Subcutaneous abdominal adipose tissue (tissue), 5 donors: Measurements from ENCODE around the gene HSPA12A.

Source experiments
- H3K27ac ChIP-seq: one replicate; pipeline ENCODE4 v1.7.0; 2013; ENCODE audit warnings: low read depth, mild to moderate bottlenecking, inconsistent platforms, low read length, moderate library complexity
- H3K27me3 ChIP-seq, 5 donors: one replicate each; pipeline ENCODE4 v1.7.0; 2013; ENCODE audit warnings: low read length in 5 of 5, inconsistent platforms in 1 of 5; ENCODE audit not compliant: control insufficient read depth in 5 of 5, insufficient read depth in 4 of 5
- H3K36me3 ChIP-seq, 5 donors: one replicate each; pipeline ENCODE4 v1.7.0; 2013; ENCODE audit warnings: low read length in 5 of 5; ENCODE audit not compliant: control insufficient read depth in 5 of 5, insufficient read depth in 5 of 5
- H3K4me1 ChIP-seq, 5 donors: one replicate each; pipeline ENCODE4 v1.7.0; 2013; ENCODE audit warnings: low read length in 5 of 5, mild to moderate bottlenecking in 3 of 5, moderate library complexity in 1 of 5; ENCODE audit not compliant: control insufficient read depth in 5 of 5, insufficient read depth in 5 of 5
- H3K4me3 ChIP-seq, 5 donors: one replicate each; pipeline ENCODE4 v1.7.0; 2013; ENCODE audit warnings: low read length in 5 of 5, low read depth in 1 of 5
- H3K9ac ChIP-seq, 5 donors: one replicate each; pipeline ENCODE4 v1.7.0; 2013; ENCODE audit warnings: low read length in 5 of 5, mild to moderate bottlenecking in 4 of 5, moderate library complexity in 3 of 5
- H3K9me3 ChIP-seq, 5 donors: one replicate each; pipeline ENCODE4 v1.7.0; 2013; ENCODE audit warnings: low read length in 5 of 5; ENCODE audit not compliant: control insufficient read depth in 5 of 5
- donor health status: healthy.
- donor health status: healthy.
- donor health status: healthy.
- donor health status: healthy.
- donor health status: healthy.

Gene HSPA12A

GRCh38 chr10:116783011-116783655 is 40.8 kb upstream of the HSPA12A start:
- H3K9ac ChIP-seq = no peak overlapping the region
- no peaks in the 10 kb centered on the region for H3K9me3 ChIP-seq
- H3K27me3 ChIP-seq = peaks cover 0 to 2% (median 0%) of the 10 kb centered on the region in 5 donors
- no peak overlapping the region for H3K4me3 ChIP-seq
- H3K27ac ChIP-seq = no peak overlapping the region
- peaks cover 0 to 8% (median 5%) of the 10 kb centered on the region in 5 donors for H3K4me1 ChIP-seq
- no peaks in the 10 kb centered on the region for H3K36me3 ChIP-seq

- H3K36me3 ChIP-seq = no peaks in the 10 kb centered on the region
- H3K27ac ChIP-seq = no peak overlapping the region
- no peak overlapping the region for H3K4me3 ChIP-seq
- H3K9me3 ChIP-seq = no peaks in the 10 kb centered on the region
- H3K4me1 ChIP-seq = peaks cover 0 to 2% (median 0%) of the 10 kb centered on the region in 5 donors
- no peaks in the 10 kb centered on the region for H3K27me3 ChIP-seq
- H3K9ac ChIP-seq = no peak overlapping the region
Measured at GRCh38 chr10:116781370-116781884, 39.1 kb upstream of the HSPA12A start.

GRCh38 chr10:116780691-116781205 is 38.4 kb upstream of the HSPA12A start:
- no peaks in the 10 kb centered on the region for H3K36me3 ChIP-seq
- H3K27ac ChIP-seq = no peak overlapping the region
- peaks cover 0 to 2% (median 0%) of the 10 kb centered on the region in 5 donors for H3K4me1 ChIP-seq
- no peak overlapping the region for H3K9ac ChIP-seq
- H3K4me3 ChIP-seq = no peak overlapping the region
- no peaks in the 10 kb centered on the region for H3K9me3 ChIP-seq
- H3K27me3 ChIP-seq = no peaks in the 10 kb centered on the region

GRCh38 chr10:116779076-116779687 is 36.8 kb upstream of the HSPA12A start:
- Histone ChIP-seq H3K27me3 (no peaks in the 10 kb centered on the region), H3K36me3 (no peaks in the 10 kb centered on the region), H3K9me3 (no peaks in the 10 kb centered on the region), H3K4me1 (peaks cover 0 to 6% (median 0%) of the 10 kb centered on the region in 5 donors), H3K4me3 (no peak overlapping the region), H3K9ac (no peak overlapping the region), H3K27ac (no peak overlapping the region)

GRCh38 chr10:116777006-116777405 is 34.6 kb upstream of the HSPA12A start:
- Histone ChIP-seq H3K9me3 (no peaks in the 10 kb centered on the region), H3K4me1 (peaks cover 0 to 7% (median under 1%) of the 10 kb centered on the region in 5 donors)

GRCh38 chr10:116775488-116776400 is 33.4 kb upstream of the HSPA12A start:
- H3K36me3 ChIP-seq = no peaks in the 10 kb centered on the region
- H3K27me3 ChIP-seq = peaks cover 0 to 3% (median 0%) of the 10 kb centered on the region in 5 donors
- no peak overlapping the region for H3K9ac ChIP-seq
- H3K9me3 ChIP-seq = no peaks in the 10 kb centered on the region
- H3K4me1 ChIP-seq = peaks cover 5 to 19% (median 12%) of the 10 kb centered on the region in 5 donors
- no peak overlapping the region for H3K27ac ChIP-seq
- H3K4me3 ChIP-seq = no peak overlapping the region

More at GRCh38 chr10:116777006-116777405, 34.6 kb upstream of the HSPA12A start:
- H3K27ac ChIP-seq = no peak overlapping the region
- H3K9ac ChIP-seq = no peak overlapping the region
- H3K4me3 ChIP-seq = no peak overlapping the region
- H3K36me3 ChIP-seq = no peaks in the 10 kb centered on the region
- no peaks in the 10 kb centered on the region for H3K27me3 ChIP-seq

- H3K9me3 ChIP-seq = no peaks in the 10 kb centered on the region
- H3K27me3 ChIP-seq = peaks cover 0 to 6% (median 0%) of the 10 kb centered on the region in 5 donors
- H3K9ac ChIP-seq = no peak overlapping the region
- peaks cover 7 to 29% (median 21%) of the 10 kb centered on the region in 5 donors for H3K4me1 ChIP-seq
- no peak overlapping the region for H3K4me3 ChIP-seq
- H3K36me3 ChIP-seq = no peaks in the 10 kb centered on the region
- H3K27ac ChIP-seq = no peak overlapping the region
Measured at GRCh38 chr10:116774728-116775151, 32.4 kb upstream of the HSPA12A start.

GRCh38 chr10:116772909-116773705 is 30.7 kb upstream of the HSPA12A start:
- peaks cover 0 to 6% (median 0%) of the 10 kb centered on the region in 5 donors for H3K27me3 ChIP-seq
- no peaks in the 10 kb centered on the region for H3K36me3 ChIP-seq
- H3K4me3 ChIP-seq = no peak overlapping the region
- H3K9ac ChIP-seq = no peak overlapping the region
- H3K27ac ChIP-seq = no peak overlapping the region
- H3K9me3 ChIP-seq = no peaks in the 10 kb centered on the region
- H3K4me1 ChIP-seq = peaks cover 9 to 43% (median 31%) of the 10 kb centered on the region in 5 donors

- H3K9me3 ChIP-seq = no peaks in the 10 kb centered on the region
- peak overlapping the region; percentile 75 for H3K27ac ChIP-seq
- H3K4me1 ChIP-seq = peaks cover 9 to 49% (median 38%) of the 10 kb centered on the region in 5 donors
- H3K36me3 ChIP-seq = no peaks in the 10 kb centered on the region
- H3K9ac ChIP-seq = peak overlapping the region in 1 of 5 donors; percentile 68
- no peak overlapping the region for H3K4me3 ChIP-seq
- H3K27me3 ChIP-seq = peaks cover 0 to 6% (median 0%) of the 10 kb centered on the region in 5 donors
Measured at GRCh38 chr10:116771959-116772585, 29.7 kb upstream of the HSPA12A start.
